Stimulated activated CD8-positive, alpha-beta memory T cell treated with anti-CD3 and anti-CD28 coated beads, Interleukin-2, amount 100 ng/mL, for 48 hours (primary cell): Measurements from ENCODE around the gene BRF1.
A peak's percentile ranks its signal among the peaks of the same experiment; 100 is the strongest.

Experiments
- DNase-seq, 2 donors: peaks; one replicate each; pipeline ENCODE4 v3.0.0-alpha.2; 2020; ENCODE audit warnings: low read depth in 2 of 2

The BRF1 gene

GRCh38 chr14:105211086-105211757 is 89.6 kb downstream of the BRF1 start:
- DNase-seq = no peak

GRCh38 chr14:105210266-105211025 is 90.4 kb downstream of the BRF1 start:
- no peak for DNase-seq

- DNase-seq = no peak
Observed at GRCh38 chr14:105209646-105210045, 91.2 kb downstream of the BRF1 start.

- no peak for DNase-seq
Observed at GRCh38 chr14:105209091-105209490, 91.7 kb downstream of the BRF1 start.

- DNase-seq = no peak
Observed at GRCh38 chr14:105208738-105209075, 92.1 kb downstream of the BRF1 start.

GRCh38 chr14:105207996-105208737 is 92.6 kb downstream of the BRF1 start:
- no peak for DNase-seq

- DNase-seq = no peak
Observed at GRCh38 chr14:105207460-105207901, 93.3 kb downstream of the BRF1 start.

GRCh38 chr14:105206873-105207272 is 93.9 kb downstream of the BRF1 start:
- no peak for DNase-seq

GRCh38 chr14:105205673-105206208 is 95.1 kb downstream of the BRF1 start:
- no peak for DNase-seq

- no peak for DNase-seq
Observed at GRCh38 chr14:105204931-105205672, 95.7 kb downstream of the BRF1 start.

- DNase-seq = no peak
Observed at GRCh38 chr14:105204206-105204930, 96.4 kb downstream of the BRF1 start.

GRCh38 chr14:105203701-105204100 is 97.1 kb downstream of the BRF1 start:
- DNase-seq = no peak

GRCh38 chr14:105203057-105203531 is 97.7 kb downstream of the BRF1 start:
- peak; percentile 53 to 57 for DNase-seq

- DNase-seq = peak in 1 of 2 donors; percentile 42
Observed at GRCh38 chr14:105201925-105202513, 98.8 kb downstream of the BRF1 start.

GRCh38 chr14:105201156-105201924 is 99.5 kb downstream of the BRF1 start:
- DNase-seq = no peak

GRCh38 chr14:105200641-105201040 is 100.2 kb downstream of the BRF1 start:
- no peak for DNase-seq

- no peak for DNase-seq
Observed at GRCh38 chr14:105200074-105200473, 100.7 kb downstream of the BRF1 start.

- no peak for DNase-seq
Observed at GRCh38 chr14:105199093-105199492, 101.7 kb downstream of the BRF1 start.

- DNase-seq = no peak
Observed at GRCh38 chr14:105198588-105198987, 102.2 kb downstream of the BRF1 start.

GRCh38 chr14:105197211-105197641 is 103.6 kb downstream of the BRF1 start:
- DNase-seq = no peak
